Urinary bladder (tissue), 4 donors: ENCODE results near the gene GNAZ. TPM values are rescaled to one million over a fixed set of nuclear protein-coding genes. Genes with fewer than 3 reads are reported as not detected.

Experiments
- DNase-seq: peaks from one replicate; pipeline ENCODE4 v3.0.0-alpha.2; 2015; ENCODE audit errors: extremely low spot score
- H3K27ac ChIP-seq: one replicate; pipeline ENCODE4 v1.5.1; 2013; ENCODE audit warnings: low read depth, mild to moderate bottlenecking, moderate library complexity
- H3K36me3 ChIP-seq: one replicate; pipeline ENCODE4 v1.6.1; 2013; ENCODE audit warnings: mild to moderate bottlenecking, moderate library complexity; ENCODE audit not compliant: insufficient read depth
- H3K4me1 ChIP-seq: one replicate; pipeline ENCODE4 v1.6.1; 2013; ENCODE audit warnings: mild to moderate bottlenecking, moderate library complexity; ENCODE audit not compliant: insufficient read depth
- H3K4me3 ChIP-seq: one replicate; pipeline ENCODE4 v1.5.1; 2013; ENCODE audit warnings: low read depth, low read length
- WGBS: extraction: QIAGEN DNeasy Blood & Tissue Kit; methylation state at CpG from one replicate; pipeline ENCODE4 v1.1.7; 2013; 5-methylcytosine and 5-hydroxymethylcytosine counted together
- polyA plus RNA-seq: library from polyadenylated mRNA; stranded (reverse); fragments of 200-250 nt; gene quantifications from one replicate; pipeline ENCODE4 v1.2.3, GENCODE V29; 2013
- total RNA-seq: library from RNA; depleted of rRNA; stranded (reverse); fragments of >200 nt; gene quantifications from one replicate; pipeline ENCODE4 v1.2.3, GENCODE V29; 2014
- donor health status: healthy with polysubstance abuse.
- donor health status: healthy.

Gene GNAZ
- total and polyA plus RNA-seq, 2 donors: 5.4 to 12.2 TPM

DNA sequence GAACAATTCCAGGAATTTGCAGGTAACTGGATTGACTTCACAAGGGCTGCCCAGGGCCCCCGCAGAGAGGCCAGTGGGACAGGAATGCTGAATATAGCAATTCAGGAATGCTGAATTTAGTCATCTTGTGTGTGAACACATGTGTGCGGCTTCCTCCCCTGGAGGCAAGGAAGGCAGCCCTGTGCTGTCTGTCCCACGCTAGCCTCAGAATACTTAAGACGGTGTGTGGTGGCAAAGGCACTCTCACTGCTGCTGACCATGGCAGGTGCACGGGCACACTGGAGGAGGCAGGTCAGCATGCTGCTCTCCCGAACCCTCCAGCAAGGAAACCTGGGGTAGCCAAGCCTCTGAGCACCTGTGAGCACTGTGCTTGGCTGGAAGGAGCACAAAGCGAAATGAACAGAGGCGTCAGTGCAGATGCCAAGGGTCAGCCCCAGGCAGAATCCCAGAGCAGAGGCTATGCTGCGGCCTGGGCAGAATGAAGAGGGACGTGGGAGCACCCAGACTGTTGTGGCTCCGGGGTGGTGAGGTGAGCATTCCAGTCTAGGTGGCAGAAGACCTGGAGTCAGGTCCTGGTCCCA is 2.7 kb downstream of the GNAZ start:
- Histone ChIP-seq H3K4me1 (no peaks in the 10 kb centered on the region), H3K36me3 (no peaks in the 10 kb centered on the region), H3K4me3 (no peak overlapping the region), H3K27ac (no peak overlapping the region)
- DNase-seq: no peak
- 95% methylated on average over 11 of the region's 11 CpGs for WGBS

DNA sequence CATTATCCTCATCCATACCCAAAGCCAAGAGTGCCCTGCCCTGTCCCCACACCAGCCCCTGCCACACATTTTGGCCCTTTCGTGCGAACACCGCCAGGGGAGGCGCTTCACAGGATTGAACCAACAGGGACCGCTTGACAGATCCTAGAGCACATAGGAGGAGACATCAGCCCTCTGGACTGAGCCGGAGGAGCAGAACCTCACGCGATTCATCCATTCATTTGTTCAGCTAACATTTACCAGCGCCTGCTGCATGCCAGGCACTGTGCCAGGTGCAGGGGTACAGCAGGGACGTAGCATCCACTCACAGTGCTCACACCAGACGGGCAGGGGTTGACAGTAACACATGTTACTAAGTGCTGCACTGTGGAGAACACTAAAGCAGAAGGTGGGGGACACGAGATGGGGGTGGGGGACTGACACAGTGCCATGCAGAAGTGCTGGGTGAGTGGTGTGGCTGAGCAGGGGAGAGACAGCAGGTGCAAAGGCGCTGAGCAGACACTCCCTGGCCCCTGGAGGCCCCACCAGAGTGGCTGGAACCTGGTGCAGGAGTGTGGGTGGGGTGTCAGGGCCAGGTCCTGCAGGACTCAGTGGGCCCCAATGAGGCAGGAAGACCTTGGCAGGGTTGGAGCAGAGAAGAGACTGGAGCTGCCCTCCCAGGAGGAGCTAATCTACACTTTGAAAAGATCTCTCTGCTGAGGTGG is 3.4 kb downstream of the GNAZ start:
- no peak overlapping the region for H3K4me3 ChIP-seq
- no peak overlapping the region for H3K27ac ChIP-seq
- WGBS: 87% methylated on average over 13 of the region's 13 CpGs
- no peaks in the 10 kb centered on the region for H3K4me1 ChIP-seq
- no peak for DNase-seq
- no peaks in the 10 kb centered on the region for H3K36me3 ChIP-seq

DNA sequence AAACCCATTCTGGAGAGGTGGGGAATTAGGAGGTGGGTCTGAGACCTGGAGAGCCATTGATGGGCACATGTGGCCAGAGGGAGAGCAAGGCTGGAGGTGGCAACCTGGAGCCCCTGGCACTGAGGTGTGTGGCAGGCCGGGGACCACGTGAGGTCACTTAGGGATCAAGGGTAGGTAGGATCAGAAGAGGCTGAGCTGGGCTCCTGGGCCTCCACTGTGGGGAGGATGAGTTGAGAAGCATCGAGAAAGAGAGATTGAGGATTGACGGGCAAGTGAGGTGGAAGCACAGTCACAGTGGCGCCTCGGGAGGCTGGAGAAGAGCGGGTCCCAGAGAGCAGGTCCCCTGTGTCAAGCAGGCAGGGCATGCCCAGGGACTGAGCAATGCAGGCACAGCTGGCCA is 4.1 kb downstream of the GNAZ start:
- H3K27ac ChIP-seq: no peak overlapping the region
- no peak overlapping the region for H3K4me3 ChIP-seq
- H3K36me3 ChIP-seq: no peaks in the 10 kb centered on the region
- no peaks in the 10 kb centered on the region for H3K4me1 ChIP-seq
- WGBS: 97% methylated on average over 7 of the region's 7 CpGs
- no peak for DNase-seq

DNA sequence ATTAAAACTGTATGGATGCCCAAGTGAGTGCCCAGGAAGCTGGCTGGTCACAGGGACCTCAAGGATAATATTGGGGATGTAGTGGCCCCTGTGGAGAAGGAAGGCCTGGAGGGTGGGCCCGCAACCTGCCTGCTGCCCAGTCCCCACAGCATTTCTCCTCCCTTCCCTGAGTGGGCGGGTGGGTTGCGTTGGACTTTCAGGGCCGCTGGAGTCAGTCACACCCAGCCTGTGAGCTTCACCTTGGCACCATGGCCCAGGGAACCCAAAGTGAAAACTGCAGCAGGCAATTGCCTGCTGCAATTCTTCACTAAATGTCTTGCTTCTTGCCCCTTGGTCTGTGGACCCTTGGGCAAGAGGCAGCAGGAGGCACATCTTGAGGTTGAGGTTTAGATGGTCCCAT is 4.7 kb downstream of the GNAZ start:
- over 99% methylated on average over 4 of the region's 4 CpGs for WGBS
- no peak overlapping the region for H3K27ac ChIP-seq
- DNase-seq: no peak
- no peak overlapping the region for H3K4me3 ChIP-seq
- H3K4me1 ChIP-seq: no peaks in the 10 kb centered on the region
- H3K36me3 ChIP-seq: no peaks in the 10 kb centered on the region

DNA sequence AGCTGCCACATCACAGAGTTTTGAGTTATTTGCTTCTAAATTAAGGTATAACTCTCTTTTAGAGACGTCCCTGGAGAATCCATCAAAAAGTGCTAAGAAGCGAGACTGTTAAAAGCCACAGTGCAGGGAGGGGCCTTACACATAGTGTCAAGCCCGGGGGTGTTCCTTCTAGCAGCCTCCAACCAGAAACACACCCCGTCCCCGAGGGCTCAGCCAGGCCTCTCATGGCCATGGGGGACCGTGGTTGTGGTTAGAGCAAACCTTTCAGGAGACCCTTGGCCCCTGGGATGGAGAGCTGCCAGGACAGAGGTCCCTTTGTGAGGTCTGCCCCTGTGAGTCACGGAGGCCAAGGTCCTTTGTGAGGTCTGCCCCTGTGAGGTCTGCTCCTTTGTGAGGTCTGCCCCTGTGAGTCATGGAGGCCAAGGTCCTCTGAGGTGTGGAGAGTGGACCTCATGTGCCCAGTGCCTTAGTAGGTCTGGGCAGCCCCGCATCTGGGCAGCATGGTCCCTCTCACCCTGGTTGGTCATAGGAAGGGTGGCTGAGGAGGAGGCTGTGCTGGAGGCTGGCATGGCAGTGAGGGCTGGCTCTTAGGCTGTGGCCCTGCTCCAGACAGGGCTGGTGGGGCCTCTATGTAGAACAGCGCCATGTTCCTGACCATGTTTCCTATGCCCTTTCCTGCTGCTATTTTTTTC is 5.4 kb downstream of the GNAZ start:
- Histone ChIP-seq H3K4me1 (no peaks in the 10 kb centered on the region), H3K36me3 (no peaks in the 10 kb centered on the region), H3K27ac (no peak overlapping the region), H3K4me3 (no peak overlapping the region)
- no peak for DNase-seq
- 86% methylated on average over 9 of the region's 9 CpGs for WGBS

DNA sequence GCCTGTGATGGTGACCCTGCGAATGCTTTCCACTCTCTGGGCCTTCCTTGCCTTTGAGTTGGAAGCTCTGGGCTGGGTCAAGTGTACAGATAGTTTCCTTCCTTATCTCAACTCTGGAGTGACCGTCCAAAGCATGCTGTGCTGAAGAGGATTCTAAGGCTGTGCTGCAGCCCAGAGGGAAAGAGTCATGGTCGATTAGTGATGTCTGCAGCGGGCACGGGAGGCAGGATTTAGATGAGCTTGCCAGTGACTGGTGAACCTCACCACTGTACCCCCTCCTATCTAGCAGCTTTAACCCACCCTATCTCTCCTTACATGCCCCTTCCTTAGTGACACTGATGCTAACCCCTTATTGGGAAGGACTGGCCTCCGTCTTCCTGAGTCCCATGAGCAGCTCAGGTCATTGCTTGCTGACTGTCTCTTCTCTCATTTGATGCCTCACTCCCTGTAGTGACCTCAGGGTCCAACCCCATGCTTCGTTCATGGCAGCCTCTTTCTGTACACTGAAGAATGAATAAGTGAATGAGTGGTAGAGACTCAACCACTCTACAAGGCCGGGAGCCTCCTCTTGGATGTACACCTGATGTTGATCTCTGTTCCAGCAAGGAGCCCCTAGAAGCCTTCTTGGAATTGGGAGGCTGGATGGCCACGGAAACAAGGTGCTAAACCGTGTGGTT is 6.7 kb downstream of the GNAZ start:
- Histone ChIP-seq H3K4me3 (no peak overlapping the region), H3K36me3 (no peaks in the 10 kb centered on the region), H3K4me1 (no peaks in the 10 kb centered on the region), H3K27ac (no peak overlapping the region)
- no peak for DNase-seq
- 94% methylated on average over 10 of the region's 10 CpGs for WGBS

DNA sequence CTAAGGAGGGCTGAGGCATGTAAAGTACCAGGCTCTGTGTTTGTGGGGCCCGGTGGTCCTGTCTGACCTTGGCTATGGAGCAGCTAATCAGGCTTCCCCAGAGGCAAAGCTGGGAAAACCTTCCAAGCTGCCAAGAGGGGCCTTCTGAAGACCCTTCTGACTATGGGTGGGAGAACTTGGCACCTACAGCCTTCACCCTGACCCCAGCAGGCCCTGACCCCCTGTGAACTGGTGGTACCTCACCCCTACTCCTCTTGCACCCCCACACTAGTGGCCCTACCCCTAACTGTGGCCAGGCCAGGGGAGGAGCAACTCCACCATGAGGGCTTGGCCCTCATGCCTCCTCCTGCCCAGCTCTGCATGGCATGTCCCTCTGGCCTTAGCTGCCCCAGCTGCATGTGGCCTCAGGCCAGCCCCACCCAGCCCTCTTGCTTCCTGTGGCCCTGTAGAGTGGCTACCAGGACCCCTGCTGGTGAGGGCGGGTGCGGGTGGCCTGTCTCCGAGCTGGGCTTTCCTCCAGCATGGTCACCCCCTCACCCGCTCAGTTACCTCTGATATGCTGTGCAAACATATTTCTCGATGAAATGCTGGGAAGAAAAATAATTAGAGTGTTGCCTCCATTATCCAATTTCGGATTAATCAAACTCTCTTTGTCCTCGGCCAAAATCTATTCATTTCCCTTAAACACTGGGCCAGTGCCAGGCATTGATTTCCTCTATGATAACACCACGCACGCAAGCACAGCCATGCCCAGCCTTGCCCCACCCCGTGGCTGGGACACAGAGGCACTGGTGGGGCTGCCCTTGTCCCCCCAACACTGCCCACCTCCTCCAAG is 7.5 kb downstream of the GNAZ start:
- no peak for DNase-seq
- Histone ChIP-seq H3K4me1 (no peaks in the 10 kb centered on the region), H3K27ac (no peak overlapping the region), H3K36me3 (no peaks in the 10 kb centered on the region), H3K4me3 (no peak overlapping the region)
- WGBS: 75% methylated on average over 11 of the region's 11 CpGs

DNA sequence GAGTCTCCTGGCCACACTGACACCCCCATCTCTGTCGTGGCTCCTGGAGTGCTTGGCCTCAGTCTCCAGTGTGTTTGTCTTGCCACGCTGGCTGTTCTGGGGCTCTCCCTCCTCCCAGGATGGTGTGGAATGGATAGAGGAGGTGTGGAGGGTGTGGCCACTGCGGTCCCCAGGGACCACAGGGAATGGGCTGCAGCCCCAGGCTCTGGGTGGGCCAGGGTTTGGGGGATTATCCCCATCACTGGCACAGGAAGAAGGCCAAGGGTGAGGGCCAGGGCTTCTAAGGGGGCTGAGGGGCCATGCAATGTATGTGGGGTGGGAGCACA is 8.1 kb downstream of the GNAZ start:
- Histone ChIP-seq H3K4me1 (no peaks in the 10 kb centered on the region), H3K27ac (no peak overlapping the region), H3K4me3 (no peak overlapping the region), H3K36me3 (no peaks in the 10 kb centered on the region)
- no peak for DNase-seq
- WGBS: 83% methylated on average over 3 of the region's 3 CpGs

DNA sequence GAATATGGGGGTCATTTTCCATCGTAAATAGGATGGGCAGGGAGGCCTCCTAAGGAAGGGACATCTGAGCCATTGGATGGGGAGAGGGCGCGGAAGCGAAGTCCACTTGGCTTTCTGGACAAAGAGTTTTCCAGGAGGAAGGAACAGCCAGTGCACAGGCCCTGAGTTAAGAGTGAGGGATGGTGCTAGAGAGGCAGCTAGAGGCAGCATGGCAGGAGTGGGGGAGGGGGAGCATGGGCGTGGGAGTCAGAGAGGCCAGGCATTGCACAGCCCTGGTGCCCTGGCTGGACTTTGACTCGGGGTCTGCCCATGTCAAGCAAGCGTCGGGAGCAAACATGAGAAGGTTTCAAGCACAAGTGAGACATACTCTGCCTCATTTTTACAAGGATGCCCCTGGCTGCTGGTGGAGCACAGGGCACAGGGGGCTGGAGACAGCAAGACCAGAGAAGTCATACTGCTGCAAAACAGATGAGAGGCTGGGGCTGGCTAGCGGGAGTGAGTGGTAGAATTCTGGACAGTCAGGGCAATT is 9.0 kb downstream of the GNAZ start:
- H3K27ac ChIP-seq: no peak overlapping the region
- WGBS: 92% methylated on average over 9 of the region's 9 CpGs
- H3K4me3 ChIP-seq: no peak overlapping the region
- no peaks in the 10 kb centered on the region for H3K4me1 ChIP-seq
- no peaks in the 10 kb centered on the region for H3K36me3 ChIP-seq
- DNase-seq: no peak

DNA sequence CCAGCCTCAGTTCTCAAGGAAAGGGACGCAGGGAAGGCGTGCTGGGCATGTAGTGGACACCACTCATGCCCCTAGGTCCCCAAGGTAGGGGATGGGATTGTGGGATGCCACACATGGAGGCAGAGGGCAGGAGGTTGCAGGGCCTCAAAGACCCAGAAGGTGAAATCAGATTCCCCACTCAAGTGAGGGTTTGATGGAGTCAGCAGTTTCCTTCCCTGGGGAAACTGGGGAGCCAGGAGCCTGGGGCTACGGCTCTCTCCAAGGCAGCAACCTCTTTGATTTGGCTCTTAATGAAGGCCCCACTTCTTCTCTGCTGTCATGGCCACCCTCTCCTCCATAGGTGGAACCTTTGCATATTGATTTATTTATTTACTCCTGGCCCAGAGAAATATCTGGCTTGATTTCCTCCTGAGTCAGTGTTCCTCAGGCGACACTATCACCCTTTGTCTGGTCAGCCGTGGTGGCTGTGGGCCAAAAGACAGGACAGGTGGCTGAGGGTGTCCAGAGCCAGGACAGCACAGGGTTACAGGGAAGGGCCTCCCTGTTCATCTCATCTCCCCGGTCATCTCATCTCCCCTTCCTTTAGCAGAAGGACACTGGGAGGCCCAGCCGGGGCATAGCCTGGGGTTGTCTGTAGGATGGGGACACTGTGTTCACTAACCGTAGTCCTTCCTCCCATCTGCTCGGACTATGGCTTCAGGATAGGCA is 9.6 kb downstream of the GNAZ start:
- Histone ChIP-seq H3K4me3 (no peak overlapping the region), H3K4me1 (no peaks in the 10 kb centered on the region), H3K27ac (no peak overlapping the region), H3K36me3 (no peaks in the 10 kb centered on the region)
- 83% methylated on average over 9 of the region's 9 CpGs for WGBS
- no peak for DNase-seq

DNA sequence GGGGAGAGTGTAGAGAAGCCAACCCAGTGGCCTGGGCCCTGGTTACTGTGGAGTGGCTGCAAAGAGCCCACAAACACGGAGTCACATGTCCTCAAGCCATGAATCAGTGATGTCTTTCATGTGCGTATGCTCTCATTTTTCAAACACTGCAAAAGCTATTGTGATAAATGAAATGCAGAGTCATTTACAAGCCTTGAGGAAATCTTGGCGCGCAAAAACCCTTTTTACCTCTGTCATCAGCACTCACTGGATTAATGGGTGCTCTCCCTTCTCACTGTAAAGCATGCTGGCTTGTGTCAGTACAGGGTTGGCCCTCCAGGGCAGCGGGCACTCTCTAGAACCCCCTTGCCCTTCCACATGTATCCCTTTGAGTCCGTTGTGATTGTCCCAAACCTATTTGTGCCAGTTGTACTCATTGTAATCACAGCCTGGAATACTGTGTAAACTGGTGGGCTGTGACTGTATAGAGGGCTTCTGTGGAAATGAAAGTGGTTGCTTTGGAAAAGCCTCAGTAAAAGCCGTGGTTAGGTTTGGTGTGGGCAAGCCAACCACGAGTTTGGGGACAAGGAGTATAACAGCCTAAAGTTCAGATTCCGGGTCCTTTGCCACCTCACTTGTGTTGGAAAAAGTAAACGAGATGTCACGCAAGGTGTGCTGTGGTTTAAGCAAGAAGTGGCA is 10.4 kb downstream of the GNAZ start:
- 86% methylated on average over 11 of the region's 11 CpGs for WGBS
- H3K27ac ChIP-seq: no peak overlapping the region
- no peak for DNase-seq
- no peaks in the 10 kb centered on the region for H3K36me3 ChIP-seq
- no peak overlapping the region for H3K4me3 ChIP-seq
- H3K4me1 ChIP-seq: no peaks in the 10 kb centered on the region

DNA sequence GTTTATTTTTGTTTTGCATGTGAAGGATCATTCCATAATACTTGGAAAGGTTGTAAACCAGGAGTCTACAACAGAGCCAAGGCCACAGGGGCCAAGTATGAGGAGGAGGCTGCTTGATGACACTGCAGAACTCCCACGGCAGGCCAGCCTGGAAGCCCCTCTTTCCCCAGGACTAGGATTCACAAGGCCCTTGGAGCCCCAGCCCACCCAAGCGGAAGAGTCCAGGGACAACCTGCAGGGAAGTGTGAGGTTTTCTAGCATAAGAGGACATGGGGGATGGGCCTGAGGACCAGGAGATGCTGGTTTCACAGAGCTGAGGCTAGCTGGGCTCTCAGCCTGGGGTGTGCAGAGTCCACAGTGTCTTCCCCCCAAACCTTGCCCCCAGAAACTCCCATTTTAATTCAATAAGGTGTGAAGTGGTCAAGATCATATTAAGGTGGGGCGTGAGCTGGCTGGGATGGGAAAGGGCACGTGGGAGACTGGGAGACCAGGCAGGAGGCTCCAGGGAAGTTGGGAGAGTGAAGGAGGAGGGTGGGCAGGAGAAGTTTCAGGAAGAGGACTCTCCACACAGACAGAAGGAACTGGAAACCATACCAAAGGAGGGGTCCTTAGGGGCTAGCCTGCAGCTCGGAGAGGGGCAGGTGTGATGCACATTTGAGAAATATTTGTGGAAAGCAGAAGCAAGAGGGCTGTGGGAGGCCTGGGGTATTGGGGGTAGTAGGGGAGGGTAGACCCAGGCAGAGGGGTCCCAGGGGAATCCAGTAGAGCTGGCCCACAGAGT is 12.4 kb downstream of the GNAZ start:
- no peak overlapping the region for H3K27ac ChIP-seq
- DNase-seq: no peak
- no peaks in the 10 kb centered on the region for H3K4me1 ChIP-seq
- H3K36me3 ChIP-seq: no peaks in the 10 kb centered on the region
- WGBS: 88% methylated on average over 5 of the region's 5 CpGs
- no peak overlapping the region for H3K4me3 ChIP-seq
